CD14-positive monocyte (primary cell): Measurements from ENCODE around the gene ATXN1. TPM values are rescaled to one million over a fixed set of nuclear protein-coding genes. Genes with fewer than 3 reads are reported as not detected.

ENCODE experiments used
- DNase-seq, 3 donors: peaks; one replicate each; pipeline ENCODE4 v3.0.0-alpha.2; 2011 to 2022
- H2AFZ ChIP-seq: 2 replicates; pipeline ENCODE4 v1.6.0; 2012; ENCODE audit warnings: mild to moderate bottlenecking, low read depth, low read length, inconsistent platforms; ENCODE audit not compliant: insufficient read depth, poor library complexity, severe bottlenecking
- H3K27ac ChIP-seq, 2 donors: 1 replicate in 1 of 2; 2 replicates in 1 of 2; pipeline ENCODE4 v1.5.1; 2012 to 2013; ENCODE audit warnings: low read length in 2 of 2, control low read depth in 1 of 2, inconsistent platforms in 1 of 2, low read depth in 1 of 2, mild to moderate bottlenecking in 1 of 2
- H3K27me3 ChIP-seq, 2 donors: one replicate each; pipeline versions ENCODE4 v1.6.0 to v1.6.1; 2011 to 2013; ENCODE audit warnings: low read length in 2 of 2; ENCODE audit not compliant: control insufficient read depth in 2 of 2, insufficient read depth in 2 of 2
- H3K36me3 ChIP-seq, 2 donors: replicated peaks in 1 of 2; 1 replicate in 1 of 2; 2 replicates in 1 of 2; pipeline versions ENCODE4 v1.5.1 to v1.6.1; 2012 to 2013; ENCODE audit warnings: low read length in 2 of 2, control low read depth in 1 of 2, inconsistent platforms in 1 of 2, mild to moderate bottlenecking in 1 of 2; ENCODE audit not compliant: insufficient read depth in 2 of 2, control insufficient read depth in 1 of 2
- H3K4me1 ChIP-seq, 2 donors: 1 replicate in 1 of 2; 2 replicates in 1 of 2; pipeline versions ENCODE4 v1.5.1 to v1.6.1; 2012 to 2013; ENCODE audit warnings: low read length in 2 of 2, control low read depth in 1 of 2, inconsistent platforms in 1 of 2, mild to moderate bottlenecking in 1 of 2, moderate library complexity in 1 of 2; ENCODE audit not compliant: insufficient read depth in 2 of 2, control insufficient read depth in 1 of 2
- H3K4me2 ChIP-seq: replicated peaks from 2 replicates; pipeline ENCODE3; 2012; ENCODE audit warnings: low read length, moderate library complexity, mild to moderate bottlenecking; ENCODE audit not compliant: poor library complexity, severe bottlenecking; ENCODE audit errors: extremely low read depth
- H3K4me3 ChIP-seq, 3 experiments: fragments of 200-600 bp in 1 of 3; sonication (generic) in 1 of 3; replicated peaks in 1 of 3; 1 replicate in 2 of 3; 2 replicates in 1 of 3; pipeline ENCODE4 v1.5.1; 2011 to 2013; ENCODE audit warnings: low read length in 3 of 3, mild to moderate bottlenecking in 3 of 3, control low read depth in 2 of 3, low read depth in 2 of 3, inconsistent platforms in 1 of 3, moderate library complexity in 1 of 3
- H3K79me2 ChIP-seq: 2 replicates; pipeline ENCODE4 v1.6.0; 2012; ENCODE audit warnings: mild to moderate bottlenecking, control low read depth, inconsistent platforms, low read length, moderate library complexity; ENCODE audit not compliant: insufficient read depth
- H3K9ac ChIP-seq: 2 replicates; pipeline ENCODE4 v1.6.0; 2017; ENCODE audit warnings: low read length, mild to moderate bottlenecking; ENCODE audit not compliant: insufficient read depth, poor library complexity, severe bottlenecking
- H3K9me3 ChIP-seq, 2 donors: replicated peaks in 1 of 2; 1 replicate in 1 of 2; 2 replicates in 1 of 2; pipeline versions ENCODE4 v1.5.1 to v1.6.1; 2012 to 2013; ENCODE audit warnings: low read length in 2 of 2, control low read depth in 1 of 2; ENCODE audit not compliant: control insufficient read depth in 1 of 2, insufficient read depth in 1 of 2
- H4K20me1 ChIP-seq: 2 replicates; pipeline ENCODE4 v1.6.0; 2012; ENCODE audit warnings: mild to moderate bottlenecking, low read length, control low read depth, moderate library complexity; ENCODE audit not compliant: insufficient read depth
- H3K27ac Mint-ChIP-seq, 7 donors: one replicate each; pipeline ENCODE4 v1.8.0; 2020; ENCODE audit warnings: mild to moderate bottlenecking in 7 of 7, mixed read lengths in 7 of 7, moderate library complexity in 6 of 7, inconsistent platforms in 2 of 7
- H3K27me3 Mint-ChIP-seq, 3 donors: one replicate each; pipeline ENCODE4 v1.8.0; 2021 to 2022; ENCODE audit warnings: low read depth in 3 of 3, mild to moderate bottlenecking in 3 of 3, mixed read lengths in 3 of 3, moderate library complexity in 3 of 3, inconsistent platforms in 1 of 3
- H3K36me3 Mint-ChIP-seq, 2 donors: one replicate each; pipeline ENCODE4 v1.8.0; 2020; ENCODE audit warnings: mixed read lengths in 2 of 2, inconsistent platforms in 1 of 2, mild to moderate bottlenecking in 1 of 2
- H3K4me1 Mint-ChIP-seq: one replicate; pipeline ENCODE4 v1.8.0; 2020; ENCODE audit warnings: mild to moderate bottlenecking, mixed read lengths
- H3K4me3 Mint-ChIP-seq, 2 donors: one replicate each; pipeline ENCODE4 v1.8.0; 2020; ENCODE audit warnings: mild to moderate bottlenecking in 2 of 2, mixed read lengths in 2 of 2, moderate library complexity in 1 of 2
- H3K9me3 Mint-ChIP-seq, 7 donors: one replicate each; pipeline ENCODE4 v1.8.0; 2020 to 2022; ENCODE audit warnings: mixed read lengths in 7 of 7, mild to moderate bottlenecking in 6 of 7, moderate library complexity in 6 of 7, inconsistent platforms in 2 of 7
- WGBS: methylation state at CpG from one replicate; pipeline ENCODE4 v1.1.5; 2013; ENCODE audit warnings: missing lambda C conversion rate; ENCODE audit not compliant: insufficient coverage; 5-methylcytosine and 5-hydroxymethylcytosine counted together
- intact Hi-C, 2 donors: fragments of 100-400 bp; cut with micrococcal nuclease; formaldehyde crosslinking; loops; one replicate each; pipeline versions ENCODE4 v1.15.0 to v1.15.1; 2023
- polyA plus RNA-seq, 3 donors: library from polyadenylated mRNA; depleted of rRNA in 1 of 3; unstranded in 2 of 3; stranded (reverse) in 1 of 3; fragments of 300-500 nt in 2 of 3; fragments of >200 nt in 1 of 3; fragmentation: Illumina TruSeq in 2 of 3; gene quantifications; 1 replicate in 2 of 3; 2 replicates in 1 of 3; pipeline ENCODE4 v1.2.3, GENCODE V29; 2012 to 2021
- TF ChIP-seq, protein P1 (sequence below): fragments of 200-600 bp; IDR thresholded peaks from one replicate; pipeline ENCODE4 v1.8.0; 2022; ENCODE audit warnings: antibody characterized with exemption, mild to moderate bottlenecking

The ATXN1 gene
- polyA plus RNA-seq, 3 donors = 8.8 to 19.1 (median 10.9) TPM

GRCh38 chr6:16335176-16335575 is 426.1 kb downstream of the ATXN1 start:
- no peak overlapping the region for H3K4me2 ChIP-seq
- 100% methylated on average over 2 of the region's 10 CpGs for WGBS

DNA sequence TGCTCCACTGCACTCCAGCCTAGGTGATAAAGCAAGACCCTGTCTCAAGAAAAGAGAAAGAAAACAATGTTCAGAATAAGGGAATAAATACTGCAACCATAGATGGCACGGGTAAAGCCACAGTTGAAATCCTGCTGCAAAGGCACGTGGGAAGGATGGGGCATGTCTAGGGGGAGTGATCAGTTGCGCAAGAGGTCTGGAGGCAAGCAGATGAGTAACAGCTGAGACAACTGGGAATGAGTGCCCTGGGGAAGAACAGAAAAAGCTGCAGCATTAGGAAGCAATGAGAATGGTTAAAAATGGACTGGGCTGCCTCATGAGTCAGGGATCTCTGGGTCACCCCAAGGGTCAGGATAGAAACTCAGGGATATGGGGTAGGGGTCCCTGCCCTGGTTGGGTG is 426.6 kb downstream of the ATXN1 start:
- Mint-ChIP-seq H3K9me3 (no peaks in the 10 kb centered on the region), H3K4me1 (peaks cover 12% of the 10 kb centered on the region), H3K27ac (peak overlapping the region in 4 of 7 donors; percentile 46 to 84 (median 69)), H3K4me3 (no peak overlapping the region), H3K36me3 (peaks cover 0 to 4% of the 10 kb centered on the region in 2 donors), H3K27me3 (no peaks in the 10 kb centered on the region)
- peak overlapping the region in 1 of 2 donors; percentile 38 for H3K27ac ChIP-seq
- TF ChIP-seq, protein P1, sequence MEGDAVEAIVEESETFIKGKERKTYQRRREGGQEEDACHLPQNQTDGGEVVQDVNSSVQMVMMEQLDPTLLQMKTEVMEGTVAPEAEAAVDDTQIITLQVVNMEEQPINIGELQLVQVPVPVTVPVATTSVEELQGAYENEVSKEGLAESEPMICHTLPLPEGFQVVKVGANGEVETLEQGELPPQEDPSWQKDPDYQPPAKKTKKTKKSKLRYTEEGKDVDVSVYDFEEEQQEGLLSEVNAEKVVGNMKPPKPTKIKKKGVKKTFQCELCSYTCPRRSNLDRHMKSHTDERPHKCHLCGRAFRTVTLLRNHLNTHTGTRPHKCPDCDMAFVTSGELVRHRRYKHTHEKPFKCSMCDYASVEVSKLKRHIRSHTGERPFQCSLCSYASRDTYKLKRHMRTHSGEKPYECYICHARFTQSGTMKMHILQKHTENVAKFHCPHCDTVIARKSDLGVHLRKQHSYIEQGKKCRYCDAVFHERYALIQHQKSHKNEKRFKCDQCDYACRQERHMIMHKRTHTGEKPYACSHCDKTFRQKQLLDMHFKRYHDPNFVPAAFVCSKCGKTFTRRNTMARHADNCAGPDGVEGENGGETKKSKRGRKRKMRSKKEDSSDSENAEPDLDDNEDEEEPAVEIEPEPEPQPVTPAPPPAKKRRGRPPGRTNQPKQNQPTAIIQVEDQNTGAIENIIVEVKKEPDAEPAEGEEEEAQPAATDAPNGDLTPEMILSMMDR = no peak
- no peak overlapping the region for H2AFZ ChIP-seq
- no peaks in the 10 kb centered on the region for H3K27me3 ChIP-seq
- H3K9ac ChIP-seq = no peak overlapping the region
- no peaks in the 10 kb centered on the region for H3K36me3 ChIP-seq
- peaks cover 21 to 23% of the 10 kb centered on the region in 2 donors for H3K4me1 ChIP-seq
- 13% methylated on average over 3 of the region's 3 CpGs for WGBS
- intact Hi-C loops = loop anchor here (1.0 to 10.0 kb wide), 5 partner anchors 16 to 630 kb away; no protein-coding TSS in a partner anchor
- H4K20me1 ChIP-seq = peaks cover 58% of the 10 kb centered on the region
- H3K4me3 ChIP-seq = no peak overlapping the region
- no peaks in the 10 kb centered on the region for H3K79me2 ChIP-seq
- H3K4me2 ChIP-seq = no peak overlapping the region
- H3K9me3 ChIP-seq = no peaks in the 10 kb centered on the region
- DNase-seq = peak; percentile 60 to 86 (median 61)

More at GRCh38 chr6:16335176-16335575, 426.1 kb downstream of the ATXN1 start:
- H3K9ac ChIP-seq = no peak overlapping the region
- H4K20me1 ChIP-seq = peaks cover 53% of the 10 kb centered on the region
- intact Hi-C loops = loop anchor here in 1 of 2 donors (10.0 kb wide), 2 partner anchors 440 to 630 kb away; no protein-coding TSS in a partner anchor
- peaks cover 21 to 23% of the 10 kb centered on the region in 2 donors for H3K4me1 ChIP-seq
- H3K4me1 Mint-ChIP-seq = peaks cover 12% of the 10 kb centered on the region
- H3K27me3 ChIP-seq = no peaks in the 10 kb centered on the region
- TF ChIP-seq, protein P1 = no peak
- H3K9me3 ChIP-seq = no peaks in the 10 kb centered on the region
- no peaks in the 10 kb centered on the region for H3K36me3 ChIP-seq
- H3K4me3 ChIP-seq = no peak overlapping the region
- no peak overlapping the region for H2AFZ ChIP-seq
- DNase-seq = no peak
- peaks cover 0 to 4% of the 10 kb centered on the region in 2 donors for H3K36me3 Mint-ChIP-seq
- H3K27ac ChIP-seq = peak overlapping the region in 1 of 2 donors; percentile 38
- H3K79me2 ChIP-seq = no peaks in the 10 kb centered on the region
- H3K27me3 Mint-ChIP-seq = no peaks in the 10 kb centered on the region
- no peaks in the 10 kb centered on the region for H3K9me3 Mint-ChIP-seq
- H3K27ac Mint-ChIP-seq = peak overlapping the region in 5 of 7 donors; percentile 16 to 84 (median 56)
- no peak overlapping the region for H3K4me3 Mint-ChIP-seq
